HEK293 (cell line): ENCODE results near the gene THEMIS2.

Experiments
- CTCF ChIA-PET: fragments of 350-600 bp; formaldehyde crosslinking; extraction: SDS; loops from one replicate; lab custom pipeline; 2021; ENCODE audit warnings: antibody characterized with exemption; lab: Yijun Ruan, JAX
- POLR2A ChIA-PET: fragments of 300-600 bp; formaldehyde crosslinking; extraction: SDS; loops from one replicate; lab custom pipeline; 2020; ENCODE audit warnings: antibody characterized with exemption, inconsistent platforms; lab: Yijun Ruan, JAX
- H3K27ac ChIP-seq: fragments of 200-500 bp; sonication (Bioruptor generic); 2 replicates; pipeline ENCODE4 v1.5.1; 2014; ENCODE audit warnings: low read depth, low read length, control low read depth, inconsistent platforms; ENCODE audit errors: extremely low read depth
- H3K36me3 ChIP-seq, 2 experiments: fragments of 200-500 bp in 1 of 2; sonication (Bioruptor generic) in 1 of 2; 1 replicate in 1 of 2; 2 replicates in 1 of 2; pipeline ENCODE4 v1.5.1; 2014 to 2017; ENCODE audit warnings: inconsistent platforms in 2 of 2, low read length in 2 of 2; ENCODE audit not compliant: control insufficient read depth in 2 of 2, insufficient read depth in 1 of 2
- H3K4me1 ChIP-seq: fragments of 200-500 bp; sonication (Bioruptor generic); 2 replicates; pipeline ENCODE4 v1.5.1; 2014; ENCODE audit warnings: mild to moderate bottlenecking, low read length, inconsistent platforms; ENCODE audit not compliant: control insufficient read depth, insufficient read depth
- H3K4me3 ChIP-seq: 2 replicates; pipeline ENCODE4 v1.5.1; 2011; ENCODE audit warnings: low read depth, mild to moderate bottlenecking, control low read depth, low read length, moderate library complexity
- H3K9me3 ChIP-seq: fragments of 200-500 bp; sonication (Bioruptor generic); 2 replicates; pipeline ENCODE4 v1.5.1; 2014; ENCODE audit warnings: low read depth, low read length, inconsistent platforms; ENCODE audit not compliant: control insufficient read depth, insufficient read depth
- ATF2 ChIP-seq: fragments of 450-650 bp; formaldehyde crosslinking; IDR thresholded peaks from 2 replicates; pipeline ENCODE4 v1.5.1; 2016; ENCODE audit warnings: missing biosample characterization, missing genetic modification characterization, low read depth
- BCL11A ChIP-seq: fragments of 450-650 bp; formaldehyde crosslinking; IDR thresholded peaks from 2 replicates; pipeline ENCODE4 v1.5.1; 2016; ENCODE audit warnings: low read depth, missing biosample characterization, missing genetic modification characterization
- FEZF1 ChIP-seq: fragments of 450-650 bp; formaldehyde crosslinking; IDR thresholded peaks from 2 replicates; pipeline ENCODE4 v1.5.1; 2016; ENCODE audit warnings: missing biosample characterization, missing genetic modification characterization
- MZF1 ChIP-seq: fragments of 450-650 bp; formaldehyde crosslinking; IDR thresholded peaks from 2 replicates; pipeline ENCODE4 v1.5.1; 2017; ENCODE audit warnings: missing biosample characterization, missing genetic modification characterization, borderline replicate concordance
- PRDM10 ChIP-seq: fragments of 450-650 bp; formaldehyde crosslinking; IDR thresholded peaks from 2 replicates; pipeline ENCODE4 v1.5.1; 2016; ENCODE audit warnings: missing biosample characterization, missing genetic modification characterization
- TSHZ1 ChIP-seq: fragments of 450-650 bp; formaldehyde crosslinking; IDR thresholded peaks from 2 replicates; pipeline ENCODE4 v1.5.1; 2016; ENCODE audit warnings: missing biosample characterization, missing genetic modification characterization, borderline replicate concordance
- WT1 ChIP-seq: fragments of 450-650 bp; formaldehyde crosslinking; IDR thresholded peaks from 2 replicates; pipeline ENCODE4 v1.5.1; 2016; ENCODE audit warnings: missing biosample characterization, missing genetic modification characterization
- ZBTB1 ChIP-seq: fragments of 450-650 bp; formaldehyde crosslinking; IDR thresholded peaks from 2 replicates; pipeline ENCODE4 v1.5.1; 2016; ENCODE audit warnings: missing biosample characterization, missing genetic modification characterization
- ZBTB49 ChIP-seq: fragments of 450-650 bp; formaldehyde crosslinking; IDR thresholded peaks from 2 replicates; pipeline ENCODE4 v1.5.1; 2016; ENCODE audit warnings: missing biosample characterization, missing genetic modification characterization, low read depth
- ZNF132 ChIP-seq: fragments of 450-650 bp; formaldehyde crosslinking; IDR thresholded peaks from 2 replicates; pipeline ENCODE4 v1.5.1; 2017; ENCODE audit warnings: missing biosample characterization, missing genetic modification characterization, borderline replicate concordance
- ZNF211 ChIP-seq: fragments of 450-650 bp; formaldehyde crosslinking; IDR thresholded peaks from 2 replicates; pipeline ENCODE4 v1.5.1; 2016; ENCODE audit warnings: low read depth, missing biosample characterization, missing genetic modification characterization
- ZNF24 ChIP-seq: fragments of 450-650 bp; formaldehyde crosslinking; IDR thresholded peaks from 2 replicates; pipeline ENCODE4 v1.5.1; 2016; ENCODE audit warnings: missing biosample characterization, missing genetic modification characterization
- ZNF292 ChIP-seq: fragments of 450-650 bp; formaldehyde crosslinking; IDR thresholded peaks from 2 replicates; pipeline ENCODE4 v1.5.1; 2016; ENCODE audit warnings: low read depth, missing biosample characterization, missing genetic modification characterization, borderline replicate concordance
- ZNF354C ChIP-seq: fragments of 450-650 bp; formaldehyde crosslinking; IDR thresholded peaks from 2 replicates; pipeline ENCODE4 v1.5.1; 2016; ENCODE audit warnings: missing biosample characterization, missing genetic modification characterization, low read depth, borderline replicate concordance
- ZNF37A ChIP-seq: fragments of 450-650 bp; IDR thresholded peaks from 2 replicates; pipeline ENCODE4 v1.5.1; 2018; ENCODE audit warnings: missing biosample characterization, missing genetic modification characterization
- ZNF561 ChIP-seq: fragments of 450-650 bp; IDR thresholded peaks from 2 replicates; pipeline ENCODE4 v1.5.1; 2018; ENCODE audit warnings: missing biosample characterization, missing genetic modification characterization, borderline replicate concordance
- ZNF747 ChIP-seq: fragments of 450-650 bp; formaldehyde crosslinking; IDR thresholded peaks from 2 replicates; pipeline ENCODE4 v1.5.1; 2016; ENCODE audit warnings: missing biosample characterization, missing genetic modification characterization
- ZNF76 ChIP-seq: fragments of 450-650 bp; formaldehyde crosslinking; IDR thresholded peaks from 2 replicates; pipeline ENCODE4; 2016; ENCODE audit warnings: low read depth, missing biosample characterization, missing genetic modification characterization, borderline replicate concordance

Gene THEMIS2

GRCh38 chr1:27878039-27878438 is 5.7 kb downstream of the THEMIS2 start:
- TF ChIP-seq ZNF747 (tag by site-specific recombination): no peak
- no peak for TF ChIP-seq ZNF24 (tag by site-specific recombination)
- no peak for TF ChIP-seq ZNF76
- no peak for TF ChIP-seq ZNF292
- no peak for TF ChIP-seq ZNF211 (tag by site-specific recombination)
- TF ChIP-seq ZNF37A (tag by site-specific recombination): no peak
- no peak for TF ChIP-seq ZBTB1
- no peak for TF ChIP-seq ZNF354C (tag by site-specific recombination)
- TF ChIP-seq BCL11A: no peak
- no peak for TF ChIP-seq TSHZ1 (tag by site-specific recombination)
- no peak for TF ChIP-seq MZF1
- no peak for TF ChIP-seq ATF2 (tag by site-specific recombination)
- no peak for TF ChIP-seq WT1 (tag by site-specific recombination)
- TF ChIP-seq FEZF1 (tag by site-specific recombination): no peak
- TF ChIP-seq ZNF132 (tag by site-specific recombination): no peak
- no peak for TF ChIP-seq PRDM10 (tag by site-specific recombination)
- TF ChIP-seq ZNF561 (tag by site-specific recombination): no peak
- no peak for TF ChIP-seq ZBTB49 (tag by site-specific recombination)
- peaks cover 3% of the 10 kb centered on the region; the same call in 1 of the 2 replicates for H3K4me1 ChIP-seq
- POLR2A ChIA-PET: no interaction called here
- H3K27ac ChIP-seq: no peak overlapping the region
- H3K36me3 ChIP-seq: peaks cover 0 to 10% of the 10 kb centered on the region in 2 experiments; a peak in 1 of 3 replicates
- CTCF ChIA-PET: no interaction called here
- no peaks in the 10 kb centered on the region for H3K9me3 ChIP-seq
- H3K4me3 ChIP-seq: no peak overlapping the region
